Fibroblast of skin of left quadriceps (primary cell): ENCODE measurements around the gene TMOD4.
A peak's percentile ranks its signal among the peaks of the same experiment; 100 is the strongest.

Experiments
- DNase-seq, 2 experiments: peaks; one replicate each; pipeline ENCODE4 v3.0.0-alpha.2; 2013; ENCODE audit warnings: low read depth in 2 of 2

Gene TMOD4

GRCh38 chr1:151142411-151143056 lies 33.2 kb downstream of the TMOD4 start:
- DNase-seq = no peak

- no peak for DNase-seq
Measured at GRCh38 chr1:151137789-151138188, 38.0 kb downstream of the TMOD4 start.

- DNase-seq = no peak
Measured at GRCh38 chr1:151135433-151136385, 40.1 kb downstream of the TMOD4 start.

- no peak for DNase-seq
Measured at GRCh38 chr1:151134991-151135390, 40.8 kb downstream of the TMOD4 start.

GRCh38 chr1:151134396-151134795 lies 41.4 kb downstream of the TMOD4 start:
- no peak for DNase-seq

GRCh38 chr1:151133018-151133806 lies 42.6 kb downstream of the TMOD4 start:
- no peak for DNase-seq

GRCh38 chr1:151132335-151133017 lies 43.3 kb downstream of the TMOD4 start:
- DNase-seq = no peak

- no peak for DNase-seq
Measured at GRCh38 chr1:151131701-151132334, 44.0 kb downstream of the TMOD4 start.

- peak; percentile 77 to 81 for DNase-seq
Measured at GRCh38 chr1:151130987-151131586, 44.7 kb downstream of the TMOD4 start.

GRCh38 chr1:151128800-151129199 lies 47.0 kb downstream of the TMOD4 start:
- no peak for DNase-seq

- DNase-seq = no peak
Measured at GRCh38 chr1:151124763-151125403, 50.9 kb downstream of the TMOD4 start.
